Gastroesophageal sphincter (tissue), 3 donors: ENCODE data around the gene FLRT3.

Experiments used
- EP300 ChIP-seq: sonication (generic); formaldehyde crosslinking; IDR thresholded peaks from one replicate; pipeline ENCODE4 v1.6.1; 2017; ENCODE audit warnings: antibody characterized with exemption, mild to moderate bottlenecking
- POLR2A ChIP-seq, 2 donors: fragments of 450-650 bp; IDR thresholded peaks; one replicate each; pipeline ENCODE4 v1.6.1; 2017; ENCODE audit warnings: antibody characterized with exemption in 2 of 2, mild to moderate bottlenecking in 2 of 2, moderate library complexity in 1 of 2
- TF ChIP-seq, protein P1 (sequence below), 4 experiments: fragments of 200-600 bp in 2 of 4; fragments of 450-650 bp in 2 of 4; sonication (generic) in 1 of 4; IDR thresholded peaks; one replicate each; pipeline ENCODE4 v1.5.1; 2017 to 2019; ENCODE audit warnings: antibody characterized with exemption in 4 of 4, mild to moderate bottlenecking in 2 of 4, moderate library complexity in 2 of 4

DNA sequence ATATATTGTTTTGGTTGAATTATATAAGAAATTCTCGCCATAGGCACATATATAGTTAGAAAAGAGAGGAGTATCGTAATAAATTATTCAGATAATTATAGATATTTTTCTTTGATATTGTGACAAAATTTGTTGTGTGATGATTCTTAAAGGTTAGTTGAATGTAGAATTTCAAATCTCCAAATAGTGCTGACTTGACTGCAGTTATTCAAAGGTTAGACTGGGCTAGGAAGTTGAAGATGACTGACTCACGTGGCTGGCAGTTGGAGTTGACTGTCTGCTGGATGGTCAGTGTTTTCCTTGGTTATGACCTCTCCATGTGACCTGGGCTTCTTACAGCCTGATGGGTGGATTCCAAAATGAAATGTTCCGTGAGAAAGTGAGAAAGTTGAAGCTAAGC, 55.3 kb downstream of the FLRT3 start:
- TF ChIP-seq, protein P1, sequence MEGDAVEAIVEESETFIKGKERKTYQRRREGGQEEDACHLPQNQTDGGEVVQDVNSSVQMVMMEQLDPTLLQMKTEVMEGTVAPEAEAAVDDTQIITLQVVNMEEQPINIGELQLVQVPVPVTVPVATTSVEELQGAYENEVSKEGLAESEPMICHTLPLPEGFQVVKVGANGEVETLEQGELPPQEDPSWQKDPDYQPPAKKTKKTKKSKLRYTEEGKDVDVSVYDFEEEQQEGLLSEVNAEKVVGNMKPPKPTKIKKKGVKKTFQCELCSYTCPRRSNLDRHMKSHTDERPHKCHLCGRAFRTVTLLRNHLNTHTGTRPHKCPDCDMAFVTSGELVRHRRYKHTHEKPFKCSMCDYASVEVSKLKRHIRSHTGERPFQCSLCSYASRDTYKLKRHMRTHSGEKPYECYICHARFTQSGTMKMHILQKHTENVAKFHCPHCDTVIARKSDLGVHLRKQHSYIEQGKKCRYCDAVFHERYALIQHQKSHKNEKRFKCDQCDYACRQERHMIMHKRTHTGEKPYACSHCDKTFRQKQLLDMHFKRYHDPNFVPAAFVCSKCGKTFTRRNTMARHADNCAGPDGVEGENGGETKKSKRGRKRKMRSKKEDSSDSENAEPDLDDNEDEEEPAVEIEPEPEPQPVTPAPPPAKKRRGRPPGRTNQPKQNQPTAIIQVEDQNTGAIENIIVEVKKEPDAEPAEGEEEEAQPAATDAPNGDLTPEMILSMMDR (IDR thresholded peaks at IDR 0.05) = no peak
- TF ChIP-seq POLR2A (IDR thresholded peaks at IDR 0.05) = no peak
- no peak for TF ChIP-seq EP300
